Measurements from ENCODE around the gene ZRANB3.

- TF ChIP-seq CTCF (IDR thresholded peaks at IDR 0.05; ENCODE audit: insufficient read depth, low read depth, low read length) (no peak), EZH2 (IDR thresholded peaks at IDR 0.05; ENCODE audit: insufficient read depth, low read length) (no peak)
Observed at GRCh38 chr2:135150725-135151124, 380.3 kb downstream of the ZRANB3 start.
